Measurements from ENCODE around the gene PLA2G2C. TPM values are rescaled to one million over a fixed set of nuclear protein-coding genes. Genes with fewer than 3 reads are reported as not detected.

Gene PLA2G2C
- total RNA-seq, 1 donor from 2014 or later, result not detected

DNA sequence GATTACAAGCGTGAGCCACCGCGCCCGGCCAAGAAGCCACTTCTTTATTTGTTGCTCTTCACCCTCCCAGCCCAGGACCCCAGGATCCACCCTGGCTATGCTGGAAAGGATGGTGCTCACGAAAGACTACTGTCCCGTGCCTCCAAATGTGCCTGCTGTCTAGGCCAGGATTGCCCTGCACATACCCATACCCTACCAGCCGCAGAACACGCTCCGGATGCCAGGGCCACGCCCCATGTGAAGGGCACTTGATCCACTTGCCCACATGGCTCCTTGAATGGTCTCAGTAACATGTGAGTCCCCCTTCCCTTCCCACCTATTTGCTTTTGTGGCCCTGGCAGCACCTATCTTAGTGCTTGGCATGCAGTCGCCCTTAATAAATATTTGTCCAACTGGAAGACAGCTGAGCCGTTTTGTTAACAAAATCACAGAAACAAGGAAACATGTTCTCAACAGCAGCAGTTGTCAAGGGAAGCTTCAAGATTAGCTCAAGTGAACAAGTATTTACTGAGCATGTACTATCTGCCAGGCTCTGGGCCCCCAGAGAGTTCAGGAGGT is 14.2 kb downstream of the PLA2G2C start:
- H3K9me3 Mint-ChIP-seq (ENCODE audit: unreplicated experiment), result peaks cover 2% of the 10 kb centered on the region
- Histone ChIP-seq H3K9ac (ENCODE audit: low read length) (no peak overlapping the region), H3K27me3 (ENCODE audit: insufficient read depth, low read length) (peaks cover 7% of the 10 kb centered on the region), H3K4me1 (ENCODE audit: insufficient read depth, low read length) (no peaks in the 10 kb centered on the region), H3K79me2 (ENCODE audit: insufficient read depth, low read length) (no peaks in the 10 kb centered on the region), H2AFZ (ENCODE audit: low read depth, low read length) (no peak overlapping the region), H3K4me3 (ENCODE audit: insufficient read depth, low read depth, low read length) (no peak overlapping the region), H3K27ac (ENCODE audit: low read depth, low read length) (no peak overlapping the region), H3K4me2 (ENCODE audit: low read length) (no peak overlapping the region), H3K36me3 (ENCODE audit: insufficient read depth, low read length) (no peaks in the 10 kb centered on the region), H3K9me3 (ENCODE audit: insufficient read depth, low read depth, low read length) (no peaks in the 10 kb centered on the region), H4K20me1 (ENCODE audit: insufficient read depth, low read length) (no peaks in the 10 kb centered on the region)
- H3K27ac Mint-ChIP-seq (ENCODE audit: unreplicated experiment), result no peak overlapping the region
- TF ChIP-seq EZH2 (IDR thresholded peaks at IDR 0.05; ENCODE audit: insufficient read depth, low read length), result no peak
- TF ChIP-seq, protein P1, sequence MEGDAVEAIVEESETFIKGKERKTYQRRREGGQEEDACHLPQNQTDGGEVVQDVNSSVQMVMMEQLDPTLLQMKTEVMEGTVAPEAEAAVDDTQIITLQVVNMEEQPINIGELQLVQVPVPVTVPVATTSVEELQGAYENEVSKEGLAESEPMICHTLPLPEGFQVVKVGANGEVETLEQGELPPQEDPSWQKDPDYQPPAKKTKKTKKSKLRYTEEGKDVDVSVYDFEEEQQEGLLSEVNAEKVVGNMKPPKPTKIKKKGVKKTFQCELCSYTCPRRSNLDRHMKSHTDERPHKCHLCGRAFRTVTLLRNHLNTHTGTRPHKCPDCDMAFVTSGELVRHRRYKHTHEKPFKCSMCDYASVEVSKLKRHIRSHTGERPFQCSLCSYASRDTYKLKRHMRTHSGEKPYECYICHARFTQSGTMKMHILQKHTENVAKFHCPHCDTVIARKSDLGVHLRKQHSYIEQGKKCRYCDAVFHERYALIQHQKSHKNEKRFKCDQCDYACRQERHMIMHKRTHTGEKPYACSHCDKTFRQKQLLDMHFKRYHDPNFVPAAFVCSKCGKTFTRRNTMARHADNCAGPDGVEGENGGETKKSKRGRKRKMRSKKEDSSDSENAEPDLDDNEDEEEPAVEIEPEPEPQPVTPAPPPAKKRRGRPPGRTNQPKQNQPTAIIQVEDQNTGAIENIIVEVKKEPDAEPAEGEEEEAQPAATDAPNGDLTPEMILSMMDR (IDR thresholded peaks at IDR 0.05; ENCODE audit: insufficient read depth, low read depth, low read length), result no peak
- FAIRE-seq, result no peak
- peaks cover 33% of the 10 kb centered on the region for H3K27me3 Mint-ChIP-seq (ENCODE audit: low read depth, unreplicated experiment)
- no peak for DNase-seq (ENCODE audit: low read depth)
- no peak overlapping the region for H3K4me3 Mint-ChIP-seq (ENCODE audit: unreplicated experiment)
- no peaks in the 10 kb centered on the region for H3K4me1 Mint-ChIP-seq (ENCODE audit: low read depth, unreplicated experiment)
- no peaks in the 10 kb centered on the region for H3K36me3 Mint-ChIP-seq (ENCODE audit: low read depth, unreplicated experiment)

DNA sequence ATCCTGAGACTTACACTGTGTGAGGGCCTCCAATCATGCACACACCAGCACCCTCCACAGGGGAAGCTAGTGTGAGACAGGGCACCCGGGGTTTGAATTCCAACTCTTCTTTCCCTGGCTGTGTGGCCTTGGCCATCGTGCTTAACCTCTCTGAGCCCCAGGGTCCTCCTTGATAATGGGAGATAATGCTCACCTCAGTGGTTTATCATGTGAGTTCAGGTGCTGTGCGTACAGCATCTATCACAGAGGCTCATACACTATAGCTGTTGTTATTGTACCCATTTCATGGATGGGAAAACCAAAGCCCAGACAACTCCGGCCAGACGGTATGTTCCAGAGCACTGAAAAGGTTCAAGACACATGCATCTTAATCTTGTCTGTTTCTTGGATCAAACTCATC is 16.4 kb downstream of the PLA2G2C start:
- H3K4me1 Mint-ChIP-seq (ENCODE audit: low read depth, unreplicated experiment), result no peaks in the 10 kb centered on the region

More for the DNA sequence above, 16.4 kb downstream of the PLA2G2C start:
- Histone ChIP-seq H3K27ac (ENCODE audit: low read depth, low read length) (no peak overlapping the region), H3K27me3 (ENCODE audit: insufficient read depth, low read length) (peaks cover 7% of the 10 kb centered on the region), H3K79me2 (ENCODE audit: insufficient read depth, low read length) (no peaks in the 10 kb centered on the region), H3K4me2 (ENCODE audit: low read length) (no peak overlapping the region), H2AFZ (ENCODE audit: low read depth, low read length) (no peak overlapping the region), H3K9me3 (ENCODE audit: insufficient read depth, low read depth, low read length) (no peaks in the 10 kb centered on the region), H4K20me1 (ENCODE audit: insufficient read depth, low read length) (no peaks in the 10 kb centered on the region), H3K4me3 (ENCODE audit: insufficient read depth, low read depth, low read length) (no peak overlapping the region), H3K4me1 (ENCODE audit: insufficient read depth, low read length) (no peaks in the 10 kb centered on the region), H3K36me3 (ENCODE audit: insufficient read depth, low read length) (no peaks in the 10 kb centered on the region), H3K9ac (ENCODE audit: low read length) (no peak overlapping the region)
- TF ChIP-seq, protein P1 (IDR thresholded peaks at IDR 0.05; ENCODE audit: insufficient read depth, low read depth, low read length), result no peak
- TF ChIP-seq EZH2 (IDR thresholded peaks at IDR 0.05; ENCODE audit: insufficient read depth, low read length), result no peak
- H3K27me3 Mint-ChIP-seq (ENCODE audit: low read depth, unreplicated experiment), result peaks cover 29% of the 10 kb centered on the region
- H3K9me3 Mint-ChIP-seq (ENCODE audit: unreplicated experiment), result peaks cover 5% of the 10 kb centered on the region
- no peak overlapping the region for H3K27ac Mint-ChIP-seq (ENCODE audit: unreplicated experiment)
- H3K4me3 Mint-ChIP-seq (ENCODE audit: unreplicated experiment), result no peak overlapping the region
- FAIRE-seq (no peak), DNase-seq (ENCODE audit: low read depth) (no peak)
- no peaks in the 10 kb centered on the region for H3K36me3 Mint-ChIP-seq (ENCODE audit: low read depth, unreplicated experiment)
